CD4-positive, alpha-beta T cell (primary cell): Measurements from ENCODE around the gene TPP1. TPM values are rescaled to one million over a fixed set of nuclear protein-coding genes. Genes with fewer than 3 reads are reported as not detected.

Source experiments
- ATAC-seq: fragments of 200-7000 bp; cut with Tn5 transposase; one replicate; pipeline ENCODE4 v1.10.0; 2022; ENCODE audit warnings: mild to moderate bottlenecking; ENCODE audit not compliant: poor library complexity
- CTCF ChIA-PET: fragments of 350-600 bp; sonication (Branson Sonifier 250); formaldehyde crosslinking; loops from one replicate; lab custom pipeline; 2021; ENCODE audit warnings: antibody characterized with exemption, inconsistent platforms; lab: Charles Lee
- POLR2A ChIA-PET: fragments of 350-600 bp; sonication (Branson Sonifier 250); formaldehyde crosslinking; loops from one replicate; lab custom pipeline; 2021; ENCODE audit warnings: antibody characterized with exemption, inconsistent platforms; lab: Charles Lee
- DNase-seq, 14 experiments: peaks; one replicate each; pipeline ENCODE4 v3.0.0-alpha.2; 2013 to 2020; ENCODE audit warnings: mixed read lengths in 2 of 14
- H3K27ac ChIP-seq, 2 donors: one replicate each; pipeline versions ENCODE4 v1.5.1 to v1.7.0; 2013; ENCODE audit warnings: low read length in 2 of 2, low read depth in 1 of 2, mild to moderate bottlenecking in 1 of 2
- H3K27me3 ChIP-seq, 2 experiments: 1 replicate in 1 of 2; 2 replicates in 1 of 2; pipeline versions ENCODE4 v1.6.1 to v1.7.0; 2013; ENCODE audit warnings: low read length in 2 of 2, control low read depth in 1 of 2, mild to moderate bottlenecking in 1 of 2, moderate library complexity in 1 of 2; ENCODE audit not compliant: insufficient read depth in 2 of 2, control insufficient read depth in 1 of 2
- H3K36me3 ChIP-seq: one replicate; pipeline ENCODE4 v1.6.1; 2013; ENCODE audit warnings: low read length, control low read depth; ENCODE audit not compliant: insufficient read depth
- H3K4me1 ChIP-seq: one replicate; pipeline ENCODE4 v1.6.1; 2013; ENCODE audit warnings: low read length, control low read depth; ENCODE audit not compliant: insufficient read depth
- H3K4me3 ChIP-seq: one replicate; pipeline ENCODE4 v1.5.1; 2013; ENCODE audit warnings: mild to moderate bottlenecking, low read length, moderate library complexity
- H3K9me3 ChIP-seq, 2 experiments: 1 replicate in 1 of 2; 2 replicates in 1 of 2; pipeline versions ENCODE4 v1.6.1 to v1.7.0; 2013; ENCODE audit warnings: low read length in 2 of 2, mild to moderate bottlenecking in 2 of 2, control low read depth in 1 of 2, moderate library complexity in 1 of 2; ENCODE audit not compliant: control insufficient read depth in 1 of 2, insufficient read depth in 1 of 2
- H3K27ac Mint-ChIP-seq: one replicate; pipeline ENCODE4 v1.8.0; 2020; ENCODE audit warnings: mixed read lengths
- H3K27me3 Mint-ChIP-seq: one replicate; pipeline ENCODE4 v1.8.0; 2021; ENCODE audit warnings: mixed read lengths
- H3K36me3 Mint-ChIP-seq: one replicate; pipeline ENCODE4 v1.8.0; 2021; ENCODE audit warnings: low read depth, mixed read lengths
- H3K4me1 Mint-ChIP-seq: one replicate; pipeline ENCODE4 v1.8.0; 2021; ENCODE audit warnings: low read depth, mixed read lengths
- H3K4me3 Mint-ChIP-seq: one replicate; pipeline ENCODE4 v1.8.0; 2020; ENCODE audit warnings: mild to moderate bottlenecking, mixed read lengths
- H3K9me3 Mint-ChIP-seq: one replicate; pipeline ENCODE4 v1.8.0; 2020; ENCODE audit warnings: mixed read lengths
- CTCF ChIP-seq: fragments of 200-600 bp; IDR thresholded peaks from one replicate; pipeline ENCODE4 v1.8.0; 2022; ENCODE audit warnings: antibody characterized with exemption, mild to moderate bottlenecking
- intact Hi-C, 2 experiments: fragments of 100-400 bp; cut with DNase I in 1 of 2; cut with micrococcal nuclease in 1 of 2; formaldehyde crosslinking; loops; one replicate each; pipeline versions ENCODE4 v1.15.1 to v1.9.0; 2023 to 2025; cut with DNase I, micrococcal nuclease
- total RNA-seq, 174 experiments: library from RNA in 2 of 174; stranded (reverse) in 2 of 174; gene quantifications; one replicate each; pipeline ENCODE4 v1.2.3 and lab custom pipeline; 2021 to 2026

TPP1 gene
- total RNA-seq, 2 experiments from 2014 or later, result 29.7 to 34.4 TPM

GRCh38 chr11:6570691-6571427, 48.4 kb downstream of the TPP1 start:
- H3K36me3 ChIP-seq, result peaks cover 10% of the 10 kb centered on the region
- peaks cover 0 to 13% of the 10 kb centered on the region in 2 experiments for H3K9me3 ChIP-seq
- Mint-ChIP-seq H3K9me3 (no peaks in the 10 kb centered on the region), H3K4me1 (no peaks in the 10 kb centered on the region), H3K4me3 (no peak overlapping the region), H3K27ac (no peak overlapping the region), H3K27me3 (no peaks in the 10 kb centered on the region), H3K36me3 (peaks cover 25% of the 10 kb centered on the region)
- no peak overlapping the region for H3K4me3 ChIP-seq
- ChIA-PET CTCF (no interaction called here), POLR2A (no interaction called here)
- H3K27ac ChIP-seq, result no peak overlapping the region
- intact Hi-C loops, result no loop called here
- no peaks in the 10 kb centered on the region for H3K4me1 ChIP-seq
- ATAC-seq (no peak), DNase-seq (no peak)
- no peaks in the 10 kb centered on the region for H3K27me3 ChIP-seq
- TF ChIP-seq CTCF, result no peak

DNA sequence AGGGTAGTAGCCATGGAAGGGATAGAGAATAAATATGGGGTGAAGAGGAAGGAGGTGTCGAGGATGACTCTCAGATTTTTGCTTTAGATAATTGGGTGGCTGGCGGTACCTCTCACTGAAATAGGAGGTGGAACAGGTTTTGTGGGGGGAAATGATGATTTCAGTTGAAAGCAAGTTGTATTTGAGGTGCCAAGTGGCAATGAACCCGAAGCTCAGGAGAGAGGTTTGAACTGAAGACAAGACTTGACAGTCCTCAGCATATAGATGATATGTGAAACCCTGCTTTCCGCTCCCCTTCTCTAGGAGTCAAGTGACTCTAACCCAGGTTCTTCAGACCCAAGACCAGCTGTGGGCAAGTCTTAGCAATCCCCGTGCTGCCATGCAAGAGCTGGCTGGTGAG, 49.5 kb downstream of the TPP1 start:
- peaks cover 10% of the 10 kb centered on the region for H3K36me3 ChIP-seq
- Mint-ChIP-seq H3K36me3 (peaks cover 34% of the 10 kb centered on the region), H3K27me3 (no peaks in the 10 kb centered on the region), H3K4me1 (no peaks in the 10 kb centered on the region), H3K9me3 (no peaks in the 10 kb centered on the region), H3K4me3 (no peak overlapping the region), H3K27ac (no peak overlapping the region)
- H3K27ac ChIP-seq, result no peak overlapping the region
- no peaks in the 10 kb centered on the region for H3K27me3 ChIP-seq
- no peak for DNase-seq
- ATAC-seq, result no peak
- H3K4me3 ChIP-seq, result no peak overlapping the region
- intact Hi-C loops, result no loop called here
- CTCF ChIA-PET, result no interaction called here
- no peaks in the 10 kb centered on the region for H3K4me1 ChIP-seq
- POLR2A ChIA-PET, result no interaction called here
- TF ChIP-seq CTCF, result no peak
- peaks cover 0 to 13% of the 10 kb centered on the region in 2 experiments for H3K9me3 ChIP-seq

DNA sequence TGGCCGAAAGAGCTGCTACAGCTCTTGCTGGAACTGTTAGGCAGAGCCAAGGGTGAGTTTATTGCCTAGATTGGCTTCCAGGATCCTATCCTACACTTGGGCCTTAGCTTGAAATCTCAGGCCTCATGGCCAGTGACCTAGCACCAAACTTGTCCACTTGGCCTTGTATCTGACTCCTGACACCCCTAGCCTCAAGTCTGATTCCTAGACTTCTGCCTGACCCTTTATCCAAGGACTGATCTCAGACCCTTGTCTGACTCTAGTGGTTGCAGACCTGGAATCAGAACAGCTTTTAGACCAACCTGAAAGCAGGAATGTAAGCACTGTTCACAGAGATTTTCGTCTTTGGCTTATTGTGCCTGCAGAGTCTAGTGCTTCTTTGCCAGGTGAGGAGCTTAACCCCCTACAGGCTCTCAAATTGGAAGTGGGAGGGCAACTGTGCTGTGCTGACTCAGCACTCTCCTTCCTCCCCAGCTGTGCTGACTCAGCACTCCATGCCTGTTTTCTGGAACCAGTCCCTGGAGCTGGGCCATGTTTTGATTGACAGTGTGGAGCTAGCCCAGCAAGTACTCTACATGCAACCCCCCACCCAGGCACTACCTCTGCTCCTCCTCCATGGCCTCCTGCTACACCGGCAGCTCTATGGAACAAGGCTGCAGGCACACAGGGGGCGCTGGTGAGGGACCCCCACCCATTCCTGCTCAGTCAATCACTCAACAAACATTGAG, 50.9 kb downstream of the TPP1 start:
- Histone ChIP-seq H3K36me3 (peaks cover 10% of the 10 kb centered on the region), H3K27me3 (no peaks in the 10 kb centered on the region), H3K4me3 (no peak overlapping the region), H3K9me3 (peaks cover 0 to 13% of the 10 kb centered on the region in 2 experiments), H3K27ac (no peak overlapping the region), H3K4me1 (no peaks in the 10 kb centered on the region)
- intact Hi-C loops, result no loop called here
- no peak for DNase-seq
- H3K27me3 Mint-ChIP-seq, result no peaks in the 10 kb centered on the region
- H3K27ac Mint-ChIP-seq, result no peak overlapping the region
- no peak for TF ChIP-seq CTCF
- ChIA-PET POLR2A (no interaction called here), CTCF (interaction anchor here (0.6 kb wide), 1 partner anchor 145 kb away, joined by 3 read pairs; no protein-coding TSS in a partner anchor)
- no peak overlapping the region for H3K4me3 Mint-ChIP-seq
- H3K4me1 Mint-ChIP-seq, result no peaks in the 10 kb centered on the region
- peaks cover 43% of the 10 kb centered on the region for H3K36me3 Mint-ChIP-seq
- no peak for ATAC-seq
- no peaks in the 10 kb centered on the region for H3K9me3 Mint-ChIP-seq
